Stomach (tissue), 4 donors: ENCODE measurements around the gene NUDT1.

Experiments used
- CTCF ChIP-seq, 7 experiments: fragments of 450-650 bp in 4 of 7; fragments of 200-600 bp in 3 of 7; sonication (generic) in 3 of 7; IDR thresholded peaks; one replicate each; pipeline ENCODE4 v1.5.1; 2016 to 2019; ENCODE audit warnings: antibody characterized with exemption in 7 of 7, control low read depth in 2 of 7, mild to moderate bottlenecking in 1 of 7
- EP300 ChIP-seq: sonication (generic); formaldehyde crosslinking; IDR thresholded peaks from one replicate; pipeline ENCODE4 v1.6.1; 2017; ENCODE audit warnings: antibody characterized with exemption
- POLR2A ChIP-seq, 4 donors: fragments of 450-650 bp; IDR thresholded peaks; one replicate each; pipeline ENCODE4 v1.6.1; 2016; ENCODE audit warnings: antibody characterized with exemption in 4 of 4, control low read depth in 2 of 4, mild to moderate bottlenecking in 1 of 4, moderate library complexity in 1 of 4
- POLR2AphosphoS5 ChIP-seq, 3 donors: sonication (generic); formaldehyde crosslinking; IDR thresholded peaks; one replicate each; pipeline ENCODE4 v1.6.1; 2016; ENCODE audit warnings: antibody characterized with exemption in 3 of 3

GRCh38 chr7:2283074-2283473, 41.0 kb downstream of the NUDT1 start:
- TF ChIP-seq CTCF (IDR thresholded peaks at IDR 0.05) (no peak), EP300 (no peak), POLR2A (IDR thresholded peaks at IDR 0.05) (no peak), POLR2AphosphoS5 (IDR thresholded peaks at IDR 0.05) (no peak)
